Duodenal mucosa (tissue), 2 donors: ENCODE data around the gene RNFT2.

Experiments used
- H3K27ac ChIP-seq: one replicate; pipeline ENCODE4 v1.7.0; 2013; ENCODE audit warnings: low read depth, low read length
- H3K27me3 ChIP-seq, 2 donors: one replicate each; pipeline ENCODE4 v1.7.0; 2013; ENCODE audit warnings: low read length in 2 of 2, control low read depth in 1 of 2; ENCODE audit not compliant: insufficient read depth in 2 of 2, control insufficient read depth in 1 of 2
- H3K36me3 ChIP-seq, 2 donors: one replicate each; pipeline ENCODE4 v1.7.0; 2013; ENCODE audit warnings: low read length in 2 of 2, control low read depth in 1 of 2; ENCODE audit not compliant: insufficient read depth in 2 of 2, control insufficient read depth in 1 of 2
- H3K4me1 ChIP-seq, 2 donors: one replicate each; pipeline ENCODE4 v1.7.0; 2013; ENCODE audit warnings: low read length in 2 of 2, control low read depth in 1 of 2; ENCODE audit not compliant: insufficient read depth in 2 of 2, control insufficient read depth in 1 of 2
- H3K4me3 ChIP-seq, 2 donors: one replicate each; pipeline ENCODE4 v1.7.0; 2013; ENCODE audit warnings: low read length in 2 of 2, low read depth in 1 of 2
- H3K9ac ChIP-seq, 2 donors: one replicate each; pipeline ENCODE4 v1.7.0; 2013; ENCODE audit warnings: low read length in 2 of 2, low read depth in 1 of 2
- H3K9me3 ChIP-seq, 2 donors: one replicate each; pipeline ENCODE4 v1.7.0; 2013; ENCODE audit warnings: low read length in 2 of 2, control low read depth in 1 of 2; ENCODE audit not compliant: control insufficient read depth in 1 of 2

The RNFT2 gene

DNA sequence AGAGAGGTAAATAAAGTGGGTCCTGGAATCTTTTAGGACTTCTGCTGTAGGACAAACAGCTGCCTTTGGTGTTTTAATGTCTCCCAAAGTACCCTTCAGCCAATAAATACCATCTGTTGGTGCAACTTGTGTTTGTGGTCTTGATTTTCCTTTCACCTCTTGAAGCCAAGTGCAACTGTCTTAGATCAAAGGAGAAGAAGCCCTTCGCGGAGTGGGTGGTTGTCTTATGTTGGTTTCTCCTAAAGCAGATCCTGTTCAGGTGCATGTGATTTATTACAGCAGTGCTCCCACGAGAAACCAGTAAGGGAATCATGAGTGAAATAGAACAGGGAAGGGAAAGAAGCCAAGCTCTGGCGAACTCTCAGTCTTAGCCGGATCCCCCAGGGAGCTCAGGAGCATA, 115.4 kb downstream of the RNFT2 start:
- Histone ChIP-seq H3K4me3 (no peak overlapping the region), H3K36me3 (no peaks in the 10 kb centered on the region), H3K27ac (no peak overlapping the region), H3K27me3 (peaks cover 0 to 4% of the 10 kb centered on the region in 2 donors), H3K4me1 (no peaks in the 10 kb centered on the region), H3K9me3 (no peaks in the 10 kb centered on the region), H3K9ac (no peak overlapping the region)

GRCh38 chr12:116855744-116856470, 117.8 kb downstream of the RNFT2 start:
- no peak overlapping the region for H3K27ac ChIP-seq

DNA sequence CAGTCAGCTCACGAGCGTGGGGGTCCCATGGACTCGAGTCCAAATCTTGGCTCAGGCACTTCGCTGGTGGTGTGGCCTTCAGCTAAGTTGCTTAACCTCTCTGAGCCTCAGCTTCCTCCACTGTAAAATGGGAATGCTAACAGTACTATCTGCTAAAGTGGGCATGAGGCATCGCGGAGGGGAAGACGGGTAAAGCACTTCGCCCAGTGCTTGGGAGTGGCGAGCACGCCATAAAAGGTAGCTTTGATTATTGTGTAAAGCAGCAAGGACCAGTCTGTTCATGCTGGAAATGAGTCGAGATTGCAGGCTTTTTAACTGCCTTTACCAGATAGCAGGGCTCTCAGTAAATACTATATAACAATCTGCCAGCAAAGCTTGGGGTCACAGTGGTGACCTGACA, 118.6 kb downstream of the RNFT2 start:
- Histone ChIP-seq H3K27ac (no peak overlapping the region), H3K4me1 (no peaks in the 10 kb centered on the region), H3K9me3 (no peaks in the 10 kb centered on the region), H3K9ac (no peak overlapping the region), H3K36me3 (no peaks in the 10 kb centered on the region), H3K27me3 (peaks cover 4 to 6% of the 10 kb centered on the region in 2 donors), H3K4me3 (no peak overlapping the region)

More at GRCh38 chr12:116855744-116856470, 117.8 kb downstream of the RNFT2 start:
- no peak overlapping the region for H3K9ac ChIP-seq
- H3K9me3 ChIP-seq: no peaks in the 10 kb centered on the region
- H3K27me3 ChIP-seq: peaks cover 4% of the 10 kb centered on the region in 2 donors
- no peaks in the 10 kb centered on the region for H3K36me3 ChIP-seq
- no peak overlapping the region for H3K4me3 ChIP-seq
- H3K4me1 ChIP-seq: no peaks in the 10 kb centered on the region

DNA sequence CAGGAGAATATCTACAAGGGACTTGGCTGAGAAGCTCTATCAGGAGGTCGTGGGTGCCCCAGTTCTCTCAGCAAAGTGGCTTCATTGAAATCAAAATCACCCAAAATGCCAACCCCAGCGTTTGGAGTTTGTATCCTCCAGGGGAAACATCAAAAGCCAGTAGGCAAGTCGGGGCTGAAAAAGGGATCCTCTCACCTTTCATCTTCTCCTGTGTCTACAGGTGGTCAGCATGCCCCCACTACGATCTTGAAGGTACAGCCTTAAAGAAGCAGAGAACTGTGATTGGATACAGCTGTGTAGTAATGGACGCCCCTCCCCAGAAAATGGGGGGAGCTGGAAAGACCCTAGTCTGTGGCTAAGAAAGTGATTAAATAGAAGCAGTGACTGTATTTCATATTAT, 121.0 kb downstream of the RNFT2 start:
- H3K36me3 ChIP-seq: no peaks in the 10 kb centered on the region
- H3K4me3 ChIP-seq: no peak overlapping the region
- H3K27ac ChIP-seq: no peak overlapping the region
- peaks cover 0 to 8% of the 10 kb centered on the region in 2 donors for H3K27me3 ChIP-seq
- H3K9me3 ChIP-seq: no peaks in the 10 kb centered on the region
- no peaks in the 10 kb centered on the region for H3K4me1 ChIP-seq
- H3K9ac ChIP-seq: no peak overlapping the region

DNA sequence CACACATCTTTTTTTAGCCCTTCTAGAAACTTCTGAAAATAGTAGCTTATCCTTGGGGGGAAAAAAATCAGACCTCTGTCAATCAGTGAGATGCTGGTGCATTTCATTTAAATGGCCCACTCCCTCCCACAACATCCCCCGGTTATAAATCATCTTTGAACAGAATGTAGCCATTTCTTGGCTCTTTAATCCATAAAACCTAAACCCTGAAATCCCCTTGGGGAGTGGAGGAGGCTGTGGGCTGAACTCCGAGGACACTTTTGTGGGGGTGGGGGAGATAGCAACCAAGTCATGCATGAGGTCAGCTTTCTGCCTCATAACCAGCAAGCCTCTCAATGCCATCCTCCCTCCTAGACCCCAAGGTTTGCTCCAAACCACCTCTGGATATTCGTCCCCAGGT, 122.1 kb downstream of the RNFT2 start:
- H3K36me3 ChIP-seq: no peaks in the 10 kb centered on the region
- no peak overlapping the region for H3K9ac ChIP-seq
- H3K4me1 ChIP-seq: no peaks in the 10 kb centered on the region
- H3K9me3 ChIP-seq: no peaks in the 10 kb centered on the region
- no peak overlapping the region for H3K4me3 ChIP-seq
- H3K27ac ChIP-seq: no peak overlapping the region
- H3K27me3 ChIP-seq: peaks cover 0 to 8% of the 10 kb centered on the region in 2 donors

GRCh38 chr12:116861320-116861719, 123.2 kb downstream of the RNFT2 start:
- Histone ChIP-seq H3K27ac (no peak overlapping the region), H3K4me3 (no peak overlapping the region), H3K36me3 (no peaks in the 10 kb centered on the region), H3K9ac (no peak overlapping the region), H3K9me3 (no peaks in the 10 kb centered on the region), H3K27me3 (peaks cover 0 to 8% of the 10 kb centered on the region in 2 donors), H3K4me1 (no peaks in the 10 kb centered on the region)

DNA sequence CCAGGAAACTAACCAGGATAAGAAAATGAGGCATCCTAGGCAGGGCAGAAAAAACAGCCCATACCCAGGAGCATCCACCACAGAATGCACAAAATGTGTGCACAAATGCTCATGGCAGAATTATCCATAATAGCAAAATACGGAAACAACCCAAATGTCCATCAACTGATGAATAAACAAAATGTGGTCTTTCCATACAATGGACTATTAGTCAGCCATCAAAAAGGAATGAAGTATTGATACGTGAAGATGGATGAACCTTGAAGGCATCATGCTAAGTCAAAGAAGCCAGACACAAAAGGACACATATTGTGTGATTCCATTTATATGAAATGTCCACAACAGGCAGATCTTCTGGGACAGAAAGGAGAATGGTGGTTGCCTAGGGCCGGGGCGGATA, 124.1 kb downstream of the RNFT2 start:
- no peaks in the 10 kb centered on the region for H3K9me3 ChIP-seq
- no peak overlapping the region for H3K9ac ChIP-seq
- H3K27me3 ChIP-seq: peaks cover 0 to 8% of the 10 kb centered on the region in 2 donors
- H3K27ac ChIP-seq: no peak overlapping the region
- no peak overlapping the region for H3K4me3 ChIP-seq
- no peaks in the 10 kb centered on the region for H3K4me1 ChIP-seq
- H3K36me3 ChIP-seq: no peaks in the 10 kb centered on the region

GRCh38 chr12:116863275-116863767, 125.2 kb downstream of the RNFT2 start:
- Histone ChIP-seq H3K27me3 (peaks cover 0 to 8% of the 10 kb centered on the region in 2 donors), H3K9ac (no peak overlapping the region), H3K9me3 (no peaks in the 10 kb centered on the region), H3K36me3 (no peaks in the 10 kb centered on the region), H3K4me1 (no peaks in the 10 kb centered on the region), H3K4me3 (no peak overlapping the region), H3K27ac (no peak overlapping the region)

- Histone ChIP-seq H3K36me3 (no peaks in the 10 kb centered on the region), H3K9me3 (no peaks in the 10 kb centered on the region), H3K4me3 (no peak overlapping the region), H3K4me1 (no peaks in the 10 kb centered on the region), H3K27ac (no peak overlapping the region), H3K27me3 (peaks cover 0 to 4% of the 10 kb centered on the region in 2 donors), H3K9ac (no peak overlapping the region)
These were observed 126.5 kb downstream of the RNFT2 start for GRCh38 chr12:116864371-116865160.

GRCh38 chr12:116867523-116867922, 129.4 kb downstream of the RNFT2 start:
- no peak overlapping the region for H3K9ac ChIP-seq
- no peaks in the 10 kb centered on the region for H3K4me1 ChIP-seq
- no peak overlapping the region for H3K4me3 ChIP-seq
- H3K27me3 ChIP-seq: peaks cover 0 to 2% of the 10 kb centered on the region in 2 donors
- H3K9me3 ChIP-seq: no peaks in the 10 kb centered on the region
- no peaks in the 10 kb centered on the region for H3K36me3 ChIP-seq
- H3K27ac ChIP-seq: no peak overlapping the region
